ENCODE measurements around the gene SH3GL2.

GRCh38 chr9:17706347-17706746 lies 127.5 kb downstream of the SH3GL2 start:
- TF ChIP-seq POLR2A (IDR thresholded peaks at IDR 0.05) = no peak
- TF ChIP-seq CTCF (IDR thresholded peaks at IDR 0.05) = no peak

Measured in Peyer's patch (tissue), 4 donors.